ENCODE measurements around the gene TMC2.

The TMC2 gene

GRCh38 chr20:2637246-2637645 lies 100.9 kb downstream of the TMC2 start:
- DNase-seq, result no peak

DNA sequence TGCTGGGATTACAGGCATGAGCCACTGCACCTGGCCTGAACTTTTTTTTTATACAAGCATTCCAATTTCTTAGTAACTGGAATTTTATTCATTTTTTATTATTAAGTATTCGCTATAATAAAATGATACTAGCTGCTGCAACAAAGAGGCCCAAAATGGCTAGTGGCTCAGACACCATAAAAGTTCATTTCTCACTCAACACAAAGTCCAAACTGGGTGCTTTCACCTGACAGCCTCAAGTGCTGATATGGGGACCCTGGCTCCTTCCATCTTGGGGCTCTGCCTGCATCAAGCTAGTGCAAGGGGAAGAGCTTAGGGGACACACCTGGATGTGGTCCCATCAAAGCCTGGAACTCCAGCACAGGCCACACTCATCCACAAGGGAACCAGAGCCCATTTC lies 103.9 kb downstream of the TMC2 start:
- no peak for DNase-seq

- no peak for DNase-seq
Measured at GRCh38 chr20:2640899-2641298, 104.5 kb downstream of the TMC2 start.

DNA sequence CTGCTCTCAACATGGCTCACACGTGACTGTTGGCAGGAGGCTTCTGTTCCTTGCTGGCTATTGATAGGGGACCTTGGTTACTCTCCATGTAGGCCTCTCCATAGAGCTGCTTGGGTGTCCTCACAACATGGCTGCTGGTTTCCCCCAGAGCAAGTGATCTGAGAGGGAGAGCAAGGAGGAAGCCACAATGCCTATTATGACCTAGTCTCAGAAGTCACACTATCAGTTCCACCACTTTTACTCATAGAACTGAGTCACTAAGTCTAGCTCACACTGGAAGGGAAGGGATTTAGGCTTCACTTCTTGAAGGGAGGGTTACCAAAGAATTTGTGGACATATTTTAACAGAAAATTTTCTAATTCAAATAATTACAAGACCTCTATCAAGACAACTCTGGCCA lies 107.3 kb downstream of the TMC2 start:
- DNase-seq, result no peak

DNA sequence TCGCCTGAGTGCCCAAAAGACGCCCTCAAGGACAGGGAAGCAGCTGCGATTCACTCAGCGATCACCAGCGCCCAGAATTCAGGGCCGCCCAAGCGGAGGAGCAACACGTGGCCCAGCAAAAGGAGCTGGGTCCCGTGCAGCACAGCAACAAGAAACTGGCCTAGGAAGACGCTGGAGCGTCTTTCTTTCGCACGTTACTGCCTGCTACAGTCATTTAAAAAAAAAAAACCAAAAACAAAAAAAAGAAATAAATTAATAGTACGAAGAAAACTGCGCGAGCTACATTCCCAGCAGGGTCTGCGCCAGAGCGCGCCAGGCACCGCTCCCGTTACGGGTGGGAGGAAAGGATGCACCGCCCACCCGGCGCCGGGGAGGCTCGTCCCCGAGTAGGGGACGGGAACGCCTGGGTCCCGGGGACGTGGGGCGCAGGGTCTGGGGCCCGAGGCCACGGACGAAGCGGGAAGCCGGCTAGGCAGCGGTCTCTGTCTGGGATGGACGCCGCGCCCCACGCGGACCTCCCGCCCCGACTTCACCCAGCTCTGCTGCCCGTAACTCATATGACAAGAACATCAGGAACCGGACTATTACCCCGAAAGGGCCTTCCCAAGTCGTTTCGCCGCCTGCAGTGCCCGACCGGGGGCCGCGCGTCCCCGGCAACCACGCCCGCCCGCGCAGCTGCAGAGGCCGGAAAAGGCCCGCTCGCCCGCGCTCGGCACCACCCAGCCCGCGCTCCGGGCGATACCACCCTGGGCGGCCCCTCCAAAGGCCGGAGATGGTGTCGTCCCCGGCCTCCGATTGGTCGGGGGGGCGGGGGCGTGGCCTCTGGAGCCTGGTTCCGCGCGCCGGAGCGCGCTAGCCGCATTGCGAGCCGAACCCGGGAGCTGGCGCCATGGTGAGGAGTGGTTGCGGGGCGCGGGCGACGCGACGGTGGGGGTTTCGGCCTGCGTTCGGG lies 115.7 kb downstream of the TMC2 start, which contains the start of gene NOP56:
Gene NOP56, plus strand, starts transcription at position 861 of the 952 bp plus-strand sequence. Its CDS starts 29 bp downstream, at position 890.
- peak; percentile 80 to 95 for DNase-seq

DNA sequence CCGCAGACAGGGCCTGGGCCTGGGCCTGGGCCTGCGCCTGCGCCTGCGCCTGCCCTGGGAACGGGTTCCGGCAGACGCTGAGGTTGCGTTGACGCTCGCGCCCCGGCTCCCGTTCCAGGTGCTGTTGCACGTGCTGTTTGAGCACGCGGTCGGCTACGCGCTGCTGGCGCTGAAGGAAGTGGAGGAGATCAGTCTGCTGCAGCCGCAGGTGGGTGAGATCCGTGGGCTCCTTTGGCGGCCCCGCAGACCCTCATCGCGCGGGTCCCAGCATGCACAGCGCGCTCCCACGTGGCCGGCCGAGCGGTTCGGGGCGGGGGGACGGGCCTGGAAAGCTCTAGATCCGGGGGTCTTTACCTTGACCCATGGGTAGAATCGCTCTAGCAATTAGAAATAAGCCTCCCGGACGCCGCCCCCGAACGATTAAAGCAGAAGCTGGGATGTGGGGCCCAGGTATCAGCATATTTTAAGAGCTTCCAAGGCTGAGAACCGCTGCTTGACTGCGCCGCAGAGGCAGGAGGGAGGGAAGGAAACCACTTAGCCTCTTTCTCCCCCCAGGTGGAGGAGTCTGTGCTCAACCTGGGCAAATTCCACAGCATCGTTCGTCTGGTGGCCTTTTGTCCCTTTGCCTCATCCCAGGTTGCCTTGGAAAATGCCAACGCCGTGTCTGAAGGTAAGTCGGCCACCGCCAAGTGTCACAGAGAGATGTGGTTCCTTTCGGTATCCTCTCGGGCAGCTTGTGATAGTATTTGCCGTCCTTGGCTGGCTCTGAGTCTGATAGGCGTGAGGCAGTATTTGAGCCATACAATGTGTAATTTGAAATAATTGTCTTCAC lies 116.6 kb downstream of the TMC2 start:
- DNase-seq, result peak; percentile 11 to 17

DNA sequence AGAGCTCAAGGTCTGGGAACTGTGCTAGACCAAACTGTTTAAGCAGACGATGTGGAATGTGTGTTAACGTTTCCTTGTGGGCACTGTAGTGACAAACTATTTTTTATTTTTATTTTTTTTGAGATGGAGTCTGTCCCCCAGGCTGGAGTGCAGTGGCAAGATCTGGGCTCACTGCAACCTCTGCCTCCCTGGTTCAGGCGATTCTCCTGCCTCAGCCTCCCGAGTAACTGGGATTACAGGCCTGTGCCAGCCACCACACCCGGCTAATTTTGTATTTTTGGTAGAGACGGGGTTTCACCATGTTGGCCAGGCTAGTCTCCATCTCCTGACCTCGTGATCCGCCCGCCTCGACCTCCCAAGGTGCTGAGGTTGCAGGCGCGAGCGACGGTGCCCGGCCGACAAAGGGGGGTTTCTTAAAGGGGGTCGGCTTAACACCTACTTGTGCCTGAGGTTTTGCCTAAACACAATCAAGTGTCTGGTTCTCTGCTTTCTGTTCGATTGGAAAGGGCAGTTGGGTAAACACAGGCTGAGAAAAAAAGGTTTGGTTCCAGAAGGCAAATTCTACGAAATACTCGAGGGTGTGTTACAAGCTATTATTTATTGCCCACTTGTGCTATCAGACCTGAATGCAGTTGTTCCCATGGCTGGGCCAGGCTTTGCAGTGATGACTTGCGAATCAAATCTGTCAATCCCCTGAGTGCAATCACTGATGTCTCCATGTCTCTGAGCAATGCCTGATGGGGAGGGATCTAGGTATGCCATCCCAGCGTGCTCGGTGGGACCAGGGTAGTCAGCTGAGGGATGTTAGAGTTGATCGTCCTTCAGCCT lies 117.4 kb downstream of the TMC2 start:
- DNase-seq, result no peak

DNA sequence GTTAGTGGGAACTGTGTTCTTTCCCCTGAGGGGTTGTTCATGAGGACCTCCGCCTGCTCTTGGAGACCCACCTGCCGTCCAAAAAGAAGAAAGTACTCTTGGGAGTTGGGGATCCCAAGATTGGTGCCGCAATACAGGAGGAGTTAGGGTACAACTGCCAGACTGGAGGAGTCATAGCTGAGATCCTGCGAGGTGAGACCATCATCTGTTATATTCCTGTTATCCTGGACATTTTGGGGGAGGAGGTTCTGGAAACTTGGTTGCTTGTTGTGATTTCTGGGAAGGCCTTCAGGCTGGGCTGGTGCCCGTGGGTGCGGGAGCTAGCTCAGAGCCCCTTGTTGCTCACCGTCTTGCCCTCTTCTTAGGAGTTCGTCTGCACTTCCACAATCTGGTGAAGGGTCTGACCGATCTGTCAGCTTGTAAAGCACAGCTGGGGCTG lies 118.0 kb downstream of the TMC2 start:
- no peak for DNase-seq

DNA sequence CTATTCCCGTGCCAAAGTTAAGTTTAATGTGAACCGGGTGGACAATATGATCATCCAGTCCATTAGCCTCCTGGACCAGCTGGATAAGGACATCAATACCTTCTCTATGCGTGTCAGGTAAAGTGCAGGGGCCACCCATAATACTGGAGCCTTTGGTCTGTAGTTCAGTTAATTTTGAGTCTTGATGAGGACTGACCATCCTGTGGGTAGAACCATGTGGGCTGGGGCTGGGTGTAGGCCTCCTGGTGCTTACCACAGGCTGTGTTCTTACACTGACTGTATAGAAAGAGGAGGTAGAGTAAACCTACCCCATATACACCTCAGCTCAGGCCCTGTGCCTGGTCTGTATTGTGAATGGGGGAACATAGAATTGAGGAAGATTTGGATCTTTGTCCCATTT lies 118.5 kb downstream of the TMC2 start:
- no peak for DNase-seq

DNA sequence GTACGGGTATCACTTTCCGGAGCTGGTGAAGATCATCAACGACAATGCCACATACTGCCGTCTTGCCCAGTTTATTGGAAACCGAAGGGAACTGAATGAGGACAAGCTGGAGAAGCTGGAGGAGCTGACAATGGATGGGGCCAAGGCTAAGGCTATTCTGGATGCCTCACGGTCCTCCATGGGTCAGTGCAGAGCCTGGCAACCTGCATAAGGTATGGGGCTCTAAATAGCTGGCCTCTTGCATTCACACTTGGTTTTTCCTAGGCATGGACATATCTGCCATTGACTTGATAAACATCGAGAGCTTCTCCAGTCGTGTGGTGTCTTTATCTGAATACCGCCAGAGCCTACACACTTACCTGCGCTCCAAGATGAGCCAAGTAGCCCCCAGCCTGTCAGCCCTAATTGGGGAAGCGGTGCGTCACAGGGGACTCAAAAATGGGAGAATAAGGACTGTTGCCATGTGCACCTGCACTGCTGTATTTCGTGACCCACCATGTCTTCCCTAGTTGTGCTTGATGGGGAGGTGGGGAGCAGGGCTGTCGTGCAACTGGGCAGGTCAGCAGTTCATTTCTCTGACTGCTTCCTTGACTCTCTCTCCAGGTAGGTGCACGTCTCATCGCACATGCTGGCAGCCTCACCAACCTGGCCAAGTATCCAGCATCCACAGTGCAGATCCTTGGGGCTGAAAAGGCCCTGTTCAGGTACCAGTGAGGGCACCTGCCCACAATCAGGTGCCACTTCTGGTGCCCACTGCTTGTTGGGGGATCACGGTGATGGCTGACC lies 119.2 kb downstream of the TMC2 start:
- DNase-seq, result no peak

DNA sequence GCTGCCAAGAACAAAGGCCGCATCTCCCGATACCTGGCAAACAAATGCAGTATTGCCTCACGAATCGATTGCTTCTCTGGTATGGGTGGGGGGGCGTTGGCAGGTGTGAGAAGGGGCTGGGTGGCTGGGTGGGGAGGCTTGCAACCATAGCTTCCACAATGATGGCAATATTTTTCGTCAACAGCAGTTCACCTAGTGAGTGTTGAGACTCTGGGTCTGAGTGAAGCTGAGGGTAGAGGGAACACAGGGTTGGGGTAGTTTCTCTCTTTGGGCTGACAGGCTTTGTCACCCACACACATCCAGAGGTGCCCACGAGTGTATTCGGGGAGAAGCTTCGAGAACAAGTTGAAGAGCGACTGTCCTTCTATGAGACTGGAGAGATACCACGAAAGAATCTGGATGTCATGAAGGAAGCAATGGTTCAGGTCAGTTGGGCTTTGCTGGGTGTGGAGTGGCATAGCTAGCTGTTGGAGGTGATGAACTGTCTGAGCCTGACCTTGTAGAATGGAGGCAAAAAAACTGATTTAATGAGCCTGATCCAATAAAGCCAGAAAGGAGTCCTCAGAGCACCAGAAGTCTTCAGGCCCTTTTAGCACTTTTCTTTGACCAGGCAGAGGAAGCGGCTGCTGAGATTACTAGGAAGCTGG lies 120.2 kb downstream of the TMC2 start:
- DNase-seq, result no peak

- no peak for DNase-seq
Measured at GRCh38 chr20:2657241-2657640, 120.9 kb downstream of the TMC2 start.

GRCh38 chr20:2657674-2658073 lies 121.3 kb downstream of the TMC2 start:
- DNase-seq, result no peak

DNA sequence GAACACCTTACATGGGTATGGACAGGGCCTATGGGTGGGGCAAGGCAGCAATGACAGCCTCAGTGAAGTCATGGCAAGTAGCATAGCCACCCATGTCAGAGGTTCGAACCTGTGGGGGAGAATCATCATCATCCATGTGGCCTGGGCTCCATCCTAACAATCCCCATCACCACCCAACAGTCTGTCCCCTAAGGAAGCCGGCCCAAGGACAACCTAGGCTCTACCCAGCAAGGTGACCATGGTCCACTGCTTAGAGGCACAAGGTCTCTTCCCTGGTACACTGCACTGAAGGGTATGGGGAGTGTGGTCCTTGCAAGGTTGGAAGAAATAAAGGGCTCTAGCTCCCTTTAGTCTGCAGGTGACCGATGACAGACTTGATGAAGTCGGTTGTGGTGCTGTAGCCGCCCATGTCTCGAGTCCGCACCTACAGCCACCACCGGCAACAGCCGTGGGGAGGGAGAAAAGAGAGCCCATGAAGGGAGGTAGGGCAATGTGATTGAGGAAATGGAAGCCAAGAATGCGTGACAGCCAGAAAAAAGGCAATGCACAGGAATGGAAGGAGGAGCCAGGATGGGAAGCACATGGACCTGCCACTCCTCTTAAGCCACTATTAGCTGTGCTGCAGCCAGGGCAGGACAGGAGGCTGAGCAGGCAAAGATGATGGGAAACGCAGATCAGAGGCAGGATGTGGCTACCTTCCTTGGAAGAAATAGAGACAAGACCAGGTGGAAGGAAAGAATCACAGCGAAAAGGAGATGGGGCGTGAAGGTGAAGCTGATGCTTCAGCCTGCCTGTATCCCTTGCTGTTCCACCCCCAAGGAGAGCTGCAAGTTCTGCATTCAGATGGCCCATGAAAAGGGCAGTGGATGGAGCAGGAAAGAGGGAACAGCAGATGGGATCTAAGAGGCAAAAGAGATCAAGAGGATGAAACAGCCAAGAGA lies 122.3 kb downstream of the TMC2 start:
- no peak for DNase-seq

DNA sequence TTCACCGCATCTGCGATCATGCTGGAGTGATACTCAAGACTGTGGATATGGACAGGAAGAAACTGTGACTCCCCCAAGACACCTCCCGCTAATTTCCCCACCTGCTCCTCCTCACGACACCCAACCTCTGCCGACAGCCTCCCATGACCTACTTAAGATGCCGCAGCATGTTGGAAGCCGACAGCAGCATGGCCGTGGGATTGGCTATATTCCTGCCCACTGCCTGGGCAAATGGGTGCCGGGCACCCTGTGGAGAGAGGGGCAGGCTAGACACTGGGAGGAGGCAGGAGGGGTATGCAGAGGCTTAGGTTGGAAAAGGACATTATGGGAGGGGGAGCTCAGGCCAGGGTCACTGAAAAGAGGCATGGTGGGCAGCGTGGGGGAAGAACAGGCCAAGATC lies 123.2 kb downstream of the TMC2 start:
- DNase-seq, result no peak

DNA sequence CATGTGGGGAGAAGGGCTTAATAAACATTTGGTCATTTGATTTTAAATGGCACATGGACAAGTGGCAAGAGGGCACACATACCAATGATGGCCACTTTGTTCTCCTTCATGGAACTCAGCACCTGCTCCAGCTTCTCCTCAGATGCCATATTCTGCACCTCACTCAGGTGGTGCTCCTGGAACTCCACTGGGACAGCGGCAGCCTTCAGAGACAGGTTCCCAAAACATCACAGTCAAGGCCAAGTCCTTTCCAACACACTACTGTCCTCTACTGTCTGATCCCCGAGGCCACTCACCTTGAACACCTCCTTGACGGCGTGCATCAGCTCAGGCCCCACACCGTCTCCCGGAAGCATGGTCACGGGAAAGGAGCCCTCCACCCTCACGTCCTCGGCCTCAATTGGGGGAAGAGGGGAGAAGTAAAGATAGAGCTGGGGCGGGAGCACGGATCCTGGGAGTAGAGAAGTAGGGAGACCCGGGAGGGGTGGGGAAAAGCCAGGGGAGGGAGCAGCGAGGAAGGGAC lies 127.1 kb downstream of the TMC2 start:
- no peak for DNase-seq

DNA sequence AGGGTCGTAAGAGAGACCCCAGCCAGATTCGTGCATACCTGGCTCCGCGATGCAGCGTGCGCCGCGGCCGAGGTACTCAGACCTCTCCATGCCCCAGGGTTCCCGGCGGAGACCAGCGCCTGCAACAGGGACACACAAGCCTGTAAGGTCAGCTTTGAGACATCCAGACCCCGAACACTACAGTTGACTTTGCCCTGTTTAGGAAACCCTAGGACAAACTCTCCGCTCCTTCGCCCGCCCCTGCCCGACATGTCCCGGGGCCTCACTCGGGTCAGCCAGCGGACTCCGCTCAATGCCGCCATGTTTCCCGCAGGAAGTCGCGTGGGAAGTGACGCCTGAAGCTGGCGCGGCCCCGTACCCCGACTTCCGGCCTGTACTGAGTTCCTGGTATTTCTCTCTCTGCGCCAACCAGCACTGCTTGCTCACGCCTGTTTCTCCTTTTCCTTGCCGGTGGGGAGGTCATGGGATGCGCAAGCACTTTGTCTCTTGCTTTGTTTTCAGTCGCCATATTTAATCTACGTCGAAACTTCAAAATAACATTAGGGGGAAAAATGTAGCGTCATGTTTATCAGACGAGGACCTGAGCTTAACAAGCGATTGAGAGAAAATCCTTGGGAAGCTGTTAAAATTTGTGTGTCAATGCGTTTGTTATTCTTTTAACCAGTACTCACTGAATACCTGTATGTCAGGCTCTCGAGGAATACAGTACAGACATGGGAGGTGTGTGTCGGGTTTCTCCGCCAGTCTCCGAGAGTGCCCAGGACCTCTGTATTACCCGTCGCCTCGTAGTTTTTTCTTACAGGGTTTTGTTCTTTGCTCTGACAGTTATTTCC lies 127.7 kb downstream of the TMC2 start, which contains the start of gene IDH3B:
Gene IDH3B, minus strand, starts transcription at position 330 of the 833 bp plus-strand sequence. Its CDS starts 28 bp downstream, at position 302.
- DNase-seq, result peak; percentile 95

DNA sequence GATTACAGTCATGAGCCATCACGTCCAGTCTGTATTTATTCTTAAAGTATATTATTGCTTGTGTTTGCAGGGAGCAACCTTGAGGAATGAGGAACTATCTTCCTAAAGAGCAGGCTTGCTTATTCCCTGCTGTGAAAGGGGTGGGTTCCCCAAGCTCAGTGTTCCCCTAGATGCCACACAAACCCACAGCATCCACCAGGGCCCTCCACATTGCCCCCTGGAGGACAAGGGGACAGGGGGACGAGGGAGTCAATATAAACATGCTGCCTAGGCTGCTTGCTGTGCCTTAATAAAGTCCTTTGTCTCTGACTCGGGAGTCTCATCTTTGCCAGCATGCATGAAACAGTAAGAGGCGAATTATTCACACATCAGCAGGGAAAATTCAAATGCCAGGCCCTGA lies 135.6 kb downstream of the TMC2 start:
- DNase-seq, result no peak

GRCh38 chr20:2672446-2672845 lies 136.1 kb downstream of the TMC2 start:
- no peak for DNase-seq
